ENCODE results near the gene CHGA.

CHGA gene

GRCh38 chr14:92969430-92969829 lies 46.5 kb downstream of the CHGA start:
- H3K27ac ChIP-seq: no peak overlapping the region
- no peaks in the 10 kb centered on the region for H3K9me3 ChIP-seq (ENCODE audit: control insufficient read depth, low read length)

GRCh38 chr14:92969871-92970270 lies 46.9 kb downstream of the CHGA start:
- peaks cover 3% of the 10 kb centered on the region for H3K4me1 ChIP-seq
- peaks cover 25% of the 10 kb centered on the region for H3K79me2 ChIP-seq
- no peaks in the 10 kb centered on the region for H3K27me3 ChIP-seq (ENCODE audit: control insufficient read depth, insufficient read depth, low read length)
- H3K9me3 ChIP-seq (ENCODE audit: control insufficient read depth, low read length): no peaks in the 10 kb centered on the region
- no peak overlapping the region for H3K4me3 ChIP-seq (ENCODE audit: low read depth, low read length)
- TF ChIP-seq CTCF (IDR thresholded peaks at IDR 0.05): no peak
- H3K27ac ChIP-seq: no peak overlapping the region
- no peaks in the 10 kb centered on the region for H3K36me3 ChIP-seq (ENCODE audit: control insufficient read depth, insufficient read depth, low read length)
- H3K4me2 ChIP-seq (ENCODE audit: low read length): peak overlapping the region; percentile 31
- H3K9ac ChIP-seq: no peak overlapping the region
- no peak overlapping the region for H2AFZ ChIP-seq

More at GRCh38 chr14:92969430-92969829, 46.5 kb downstream of the CHGA start:
- no peak overlapping the region for H3K4me3 ChIP-seq (ENCODE audit: low read depth, low read length)
- no peaks in the 10 kb centered on the region for H3K27me3 ChIP-seq (ENCODE audit: control insufficient read depth, insufficient read depth, low read length)
- H3K4me1 ChIP-seq: peaks cover 3% of the 10 kb centered on the region
- no peak overlapping the region for H2AFZ ChIP-seq
- TF ChIP-seq CTCF (IDR thresholded peaks at IDR 0.05): no peak
- H3K9ac ChIP-seq: no peak overlapping the region
- H3K4me2 ChIP-seq (ENCODE audit: low read length): no peak overlapping the region
- no peaks in the 10 kb centered on the region for H3K36me3 ChIP-seq (ENCODE audit: control insufficient read depth, insufficient read depth, low read length)
- peaks cover 25% of the 10 kb centered on the region for H3K79me2 ChIP-seq

- no peak for TF ChIP-seq CTCF (IDR thresholded peaks at IDR 0.05)
- Histone ChIP-seq H2AFZ (no peak overlapping the region), H3K27me3 (ENCODE audit: control insufficient read depth, insufficient read depth, low read length) (no peaks in the 10 kb centered on the region), H3K9ac (no peak overlapping the region), H3K4me2 (ENCODE audit: low read length) (peak overlapping the region; percentile 31), H3K79me2 (peaks cover 25% of the 10 kb centered on the region), H3K9me3 (ENCODE audit: control insufficient read depth, low read length) (no peaks in the 10 kb centered on the region), H3K36me3 (ENCODE audit: control insufficient read depth, insufficient read depth, low read length) (no peaks in the 10 kb centered on the region), H3K4me1 (peaks cover 3% of the 10 kb centered on the region), H3K27ac (no peak overlapping the region), H3K4me3 (ENCODE audit: low read depth, low read length) (no peak overlapping the region)
These were observed 47.3 kb downstream of the CHGA start for GRCh38 chr14:92970271-92970670.

GRCh38 chr14:92971601-92972180 lies 48.7 kb downstream of the CHGA start:
- no peak overlapping the region for H3K4me3 ChIP-seq (ENCODE audit: low read depth, low read length)
- no peaks in the 10 kb centered on the region for H3K36me3 ChIP-seq (ENCODE audit: control insufficient read depth, insufficient read depth, low read length)
- H3K4me1 ChIP-seq: peaks cover 3% of the 10 kb centered on the region
- no peak overlapping the region for H3K4me2 ChIP-seq (ENCODE audit: low read length)
- TF ChIP-seq CTCF (IDR thresholded peaks at IDR 0.05): no peak
- no peak overlapping the region for H3K9ac ChIP-seq
- H3K27ac ChIP-seq: no peak overlapping the region
- H3K9me3 ChIP-seq (ENCODE audit: control insufficient read depth, low read length): no peaks in the 10 kb centered on the region
- no peaks in the 10 kb centered on the region for H3K27me3 ChIP-seq (ENCODE audit: control insufficient read depth, insufficient read depth, low read length)
- no peak overlapping the region for H2AFZ ChIP-seq
- H3K79me2 ChIP-seq: peaks cover 21% of the 10 kb centered on the region

- Histone ChIP-seq H3K36me3 (ENCODE audit: control insufficient read depth, insufficient read depth, low read length) (no peaks in the 10 kb centered on the region), H3K27ac (no peak overlapping the region), H3K9me3 (ENCODE audit: control insufficient read depth, low read length) (no peaks in the 10 kb centered on the region), H3K4me3 (ENCODE audit: low read depth, low read length) (no peak overlapping the region), H3K9ac (no peak overlapping the region), H3K4me2 (ENCODE audit: low read length) (no peak overlapping the region), H3K4me1 (peaks cover 3% of the 10 kb centered on the region), H2AFZ (no peak overlapping the region), H3K79me2 (peaks cover 10% of the 10 kb centered on the region), H3K27me3 (ENCODE audit: control insufficient read depth, insufficient read depth, low read length) (no peaks in the 10 kb centered on the region)
- TF ChIP-seq CTCF (IDR thresholded peaks at IDR 0.05): no peak
These were observed 50.4 kb downstream of the CHGA start for GRCh38 chr14:92973261-92973797.

Measured in parathyroid adenoma (tissue), 2 donors.